Epidermal melanocyte (primary cell): ENCODE measurements around the gene SPATC1L.

Experiments used
- DNase-seq: peaks from one replicate; pipeline ENCODE4 v3.0.0; 2011; ENCODE audit warnings: low spot score; ENCODE audit not compliant: insufficient read length

The SPATC1L gene

GRCh38 chr21:46136739-46137349 is 47.4 kb downstream of the SPATC1L start:
- no peak for DNase-seq

- DNase-seq = no peak
Measured at GRCh38 chr21:46135782-46136395, 48.4 kb downstream of the SPATC1L start.

DNA sequence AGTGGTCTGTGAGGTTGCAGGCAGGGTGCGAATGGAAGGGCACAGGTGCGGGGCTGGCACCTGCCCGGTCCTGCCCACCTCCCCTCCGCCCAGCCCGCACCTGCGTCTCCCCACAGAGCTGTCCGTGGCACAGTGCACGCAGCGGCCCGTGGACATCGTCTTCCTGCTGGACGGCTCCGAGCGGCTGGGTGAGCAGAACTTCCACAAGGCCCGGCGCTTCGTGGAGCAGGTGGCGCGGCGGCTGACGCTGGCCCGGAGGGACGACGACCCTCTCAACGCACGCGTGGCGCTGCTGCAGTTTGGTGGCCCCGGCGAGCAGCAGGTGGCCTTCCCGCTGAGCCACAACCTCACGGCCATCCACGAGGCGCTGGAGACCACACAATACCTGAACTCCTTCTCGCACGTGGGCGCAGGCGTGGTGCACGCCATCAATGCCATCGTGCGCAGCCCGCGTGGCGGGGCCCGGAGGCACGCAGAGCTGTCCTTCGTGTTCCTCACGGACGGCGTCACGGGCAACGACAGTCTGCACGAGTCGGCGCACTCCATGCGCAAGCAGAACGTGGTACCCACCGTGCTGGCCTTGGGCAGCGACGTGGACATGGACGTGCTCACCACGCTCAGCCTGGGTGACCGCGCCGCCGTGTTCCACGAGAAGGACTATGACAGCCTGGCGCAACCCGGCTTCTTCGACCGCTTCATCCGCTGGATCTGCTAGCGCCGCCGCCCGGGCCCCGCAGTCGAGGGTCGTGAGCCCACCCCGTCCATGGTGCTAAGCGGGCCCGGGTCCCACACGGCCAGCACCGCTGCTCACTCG is 52.2 kb downstream of the SPATC1L start:
- DNase-seq = no peak

DNA sequence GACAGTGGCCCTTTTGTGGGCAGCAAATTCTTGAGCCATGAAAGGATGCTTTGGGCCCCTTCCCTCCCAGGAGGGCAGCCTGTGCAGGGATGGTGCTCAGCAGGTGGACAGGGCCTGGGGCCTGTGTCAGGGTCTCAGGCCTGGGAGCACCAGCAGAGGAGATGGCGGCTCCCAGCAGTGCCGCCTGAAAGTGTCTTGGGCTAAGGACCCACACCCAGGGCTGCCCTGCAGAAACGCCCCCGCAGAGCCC is 52.7 kb downstream of the SPATC1L start:
- DNase-seq = no peak

DNA sequence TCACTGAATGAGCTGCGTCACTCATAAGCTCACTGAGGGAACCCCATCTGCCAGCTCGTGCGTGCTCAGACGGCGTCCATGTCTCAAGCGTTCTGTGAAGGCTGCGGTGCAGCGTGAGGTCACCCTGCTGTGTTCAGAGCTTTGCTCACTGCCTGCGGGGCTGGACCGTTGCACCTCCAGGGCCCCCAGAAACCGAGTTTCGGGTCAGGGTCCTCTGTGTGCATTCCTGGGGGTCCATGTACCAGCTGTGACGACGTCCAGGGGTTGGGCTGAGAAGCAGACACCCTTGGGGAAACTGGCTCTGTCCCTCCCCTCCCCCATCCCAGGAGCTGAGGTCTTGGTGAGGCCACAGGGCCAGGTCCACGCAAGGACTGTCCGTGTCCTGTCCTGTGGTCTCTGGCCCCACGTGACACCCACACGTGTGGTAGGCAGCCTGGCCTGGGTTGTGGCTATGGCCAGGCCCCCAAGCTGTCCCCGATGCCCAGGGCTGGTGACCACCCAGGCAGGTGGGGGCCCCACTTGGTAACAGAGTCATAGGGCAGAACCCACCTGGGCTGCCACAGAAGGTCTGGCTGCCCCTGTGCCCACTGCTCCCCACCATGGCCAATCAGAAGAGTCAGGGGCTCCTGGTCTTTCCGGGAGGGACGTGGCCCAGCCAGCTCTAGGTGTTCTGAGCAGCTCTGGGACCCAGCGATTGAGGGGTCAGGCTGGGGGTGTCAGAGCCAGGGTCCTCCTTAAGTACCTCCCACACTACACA is 53.2 kb downstream of the SPATC1L start:
- DNase-seq = no peak

- no peak for DNase-seq
Measured at GRCh38 chr21:46129846-46130651, 54.2 kb downstream of the SPATC1L start.

GRCh38 chr21:46128933-46129571 is 55.2 kb downstream of the SPATC1L start:
- no peak for DNase-seq

DNA sequence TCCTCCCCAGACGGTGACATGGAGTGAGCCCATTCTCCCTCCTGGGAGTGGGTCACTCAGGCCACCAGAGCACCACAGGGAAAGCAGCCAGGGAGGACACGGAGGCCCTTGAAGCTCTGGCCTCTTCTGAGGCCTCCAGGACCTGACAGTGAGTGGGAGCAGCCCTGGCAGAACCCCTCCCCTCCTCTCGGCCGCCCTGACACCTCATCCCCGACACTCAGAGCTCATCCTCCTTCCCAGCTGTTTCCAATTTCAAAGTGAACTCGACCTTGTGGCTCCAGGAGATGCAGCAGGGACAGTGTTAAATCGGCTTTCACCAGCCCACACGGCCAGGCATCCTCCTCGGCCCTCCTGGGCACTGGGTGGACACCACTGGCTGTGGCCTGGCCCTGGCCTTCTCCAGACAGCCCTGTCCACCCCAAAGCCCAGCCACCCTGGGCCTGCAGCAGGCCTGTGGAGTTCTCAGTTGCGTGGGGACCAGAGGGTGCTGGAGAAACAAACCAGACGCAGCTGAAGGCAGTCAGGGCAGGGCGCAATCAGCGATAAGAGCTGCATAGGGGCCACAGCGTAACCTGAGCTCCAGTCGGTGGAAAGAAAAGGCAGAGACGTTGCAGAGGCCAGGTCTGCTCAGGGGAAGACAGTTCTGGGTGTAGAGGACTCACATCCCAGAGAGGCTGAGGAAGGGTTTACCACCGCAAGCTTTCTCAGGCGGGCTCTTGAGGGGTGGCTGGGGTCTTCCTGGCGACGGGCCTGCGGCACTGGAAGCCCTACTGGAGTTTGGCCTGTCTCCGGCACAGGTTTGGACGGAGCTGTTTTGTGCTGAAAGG is 55.9 kb downstream of the SPATC1L start:
- DNase-seq = no peak

DNA sequence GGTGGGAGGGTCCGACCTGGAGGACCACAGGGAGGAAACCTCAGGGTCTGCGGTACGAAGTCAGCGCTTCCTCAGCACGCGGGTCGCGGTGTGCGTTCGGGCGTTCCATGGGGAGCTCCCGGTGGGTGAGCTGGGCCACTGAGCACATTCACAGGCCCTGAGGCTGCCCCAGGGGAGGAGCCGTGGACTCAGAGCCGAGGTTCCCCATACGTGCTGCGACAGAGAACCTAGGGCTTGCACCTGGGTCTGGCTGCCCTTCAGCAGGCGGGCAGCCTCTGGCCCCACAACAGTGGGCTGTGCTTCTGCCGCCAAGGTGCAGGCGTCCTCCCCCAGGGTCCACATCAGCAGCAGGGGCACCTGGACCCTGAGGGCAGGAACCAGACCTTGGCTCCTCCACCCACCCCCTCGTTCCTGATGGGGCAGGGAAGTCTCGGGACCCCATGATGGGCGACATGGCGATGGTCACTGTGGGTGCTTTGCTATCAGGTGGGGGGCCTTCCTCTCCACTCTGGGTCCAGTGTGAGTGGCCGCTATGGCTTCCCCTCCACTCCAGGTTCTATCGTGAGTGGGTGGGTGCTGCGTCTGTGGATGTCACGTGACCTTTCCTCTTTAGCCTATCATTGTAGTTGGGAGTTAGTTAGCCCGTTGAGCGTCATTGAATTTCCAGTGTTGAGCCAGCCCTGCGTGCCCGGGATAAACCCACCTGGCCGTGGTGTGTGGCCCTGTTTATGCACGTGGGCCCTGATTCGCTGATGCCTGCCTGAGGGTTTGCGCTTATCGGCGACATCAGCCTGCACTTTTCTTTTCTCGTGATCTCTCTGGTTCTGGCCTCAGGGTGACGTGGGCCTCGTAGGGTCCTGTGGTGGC is 56.8 kb downstream of the SPATC1L start:
- peak; percentile 13 for DNase-seq

DNA sequence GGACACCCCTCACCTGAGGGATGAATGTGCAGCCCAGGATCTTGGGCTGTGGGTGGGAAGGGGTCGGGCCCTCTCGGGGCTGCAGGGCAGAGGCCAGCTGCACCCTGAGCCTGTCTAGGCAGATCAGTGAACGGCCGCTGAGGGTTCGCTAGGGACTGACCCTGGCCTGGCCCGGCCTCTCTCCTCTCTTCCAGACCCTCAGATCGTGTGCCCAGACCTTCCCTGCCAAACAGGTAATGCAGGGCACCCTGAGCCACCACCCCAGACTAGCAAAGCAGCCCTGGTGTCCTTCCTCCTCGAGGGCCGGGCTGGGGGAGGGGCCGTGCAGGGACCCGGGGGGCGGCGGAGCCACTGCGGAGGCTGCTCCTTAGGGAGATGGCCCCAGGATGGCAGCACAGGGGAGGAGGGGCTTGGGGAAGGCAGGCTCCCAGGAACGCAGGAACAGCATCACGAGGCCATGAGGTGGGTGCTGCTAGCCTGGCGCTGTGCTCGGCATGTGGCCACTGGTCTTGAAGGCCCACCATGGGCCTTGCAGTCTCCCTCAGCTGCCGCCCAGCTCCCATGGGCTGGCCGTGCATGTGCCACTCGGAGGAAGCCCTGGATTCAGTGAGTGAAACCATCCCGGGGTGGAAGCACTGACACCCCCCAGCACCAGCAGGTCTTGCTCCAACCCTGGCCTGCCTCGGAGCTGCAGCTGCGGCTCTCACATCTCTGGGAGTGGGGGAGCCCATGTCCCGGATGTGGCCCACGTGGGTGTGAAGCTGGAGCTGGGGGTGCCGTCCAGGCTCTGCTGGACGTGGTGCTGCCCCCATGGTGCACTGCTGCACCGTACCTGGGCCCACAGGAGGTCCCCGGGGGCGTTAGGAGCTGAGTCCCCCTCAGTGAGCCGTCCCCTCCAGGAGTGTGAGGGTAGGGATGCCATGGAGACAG is 57.7 kb downstream of the SPATC1L start:
- peak; percentile 12 for DNase-seq

GRCh38 chr21:46125846-46126301 is 58.4 kb downstream of the SPATC1L start:
- DNase-seq = peak; percentile 7

DNA sequence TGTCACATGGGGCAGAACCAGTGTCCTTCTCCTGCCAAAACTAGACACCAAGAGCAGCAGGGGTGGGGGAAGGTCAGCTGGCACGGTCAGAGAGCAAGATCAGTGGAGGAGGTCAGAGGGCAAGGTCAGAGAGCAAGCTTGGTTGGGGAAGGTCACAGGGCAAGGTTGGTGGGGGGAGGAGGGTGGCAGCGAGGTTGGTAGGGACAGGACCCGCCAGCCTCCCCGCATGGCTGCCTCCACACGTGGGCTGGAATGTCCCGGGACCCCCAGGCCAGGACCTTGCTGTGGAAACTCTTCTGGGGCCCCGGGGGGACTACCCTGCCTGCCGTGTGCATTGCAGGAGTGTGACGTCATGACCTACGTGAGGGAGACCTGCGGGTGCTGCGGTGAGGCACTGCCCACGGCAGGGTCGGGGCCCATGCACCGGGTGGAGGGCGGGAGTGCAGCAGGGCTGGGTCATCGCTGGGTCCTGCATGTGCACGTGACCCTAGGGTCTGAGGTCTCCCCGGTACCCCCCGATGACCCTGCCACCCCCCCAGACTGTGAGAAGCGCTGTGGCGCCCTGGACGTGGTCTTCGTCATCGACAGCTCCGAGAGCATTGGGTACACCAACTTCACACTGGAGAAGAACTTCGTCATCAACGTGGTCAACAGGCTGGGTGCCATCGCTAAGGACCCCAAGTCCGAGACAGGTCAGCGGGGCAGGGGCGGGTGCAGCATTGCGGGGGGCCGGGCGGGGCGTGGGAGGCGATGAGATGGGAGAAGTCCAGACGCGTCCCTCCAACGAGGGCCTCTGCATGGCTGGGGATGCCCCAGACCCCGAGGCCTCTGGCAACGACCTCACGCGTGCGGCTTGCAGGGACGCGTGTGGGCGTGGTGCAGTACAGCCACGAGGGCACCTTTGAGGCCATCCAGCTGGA is 59.1 kb downstream of the SPATC1L start:
- peak; percentile 16 for DNase-seq

GRCh38 chr21:46124083-46124925 is 60.0 kb downstream of the SPATC1L start:
- DNase-seq = peak; percentile 11

DNA sequence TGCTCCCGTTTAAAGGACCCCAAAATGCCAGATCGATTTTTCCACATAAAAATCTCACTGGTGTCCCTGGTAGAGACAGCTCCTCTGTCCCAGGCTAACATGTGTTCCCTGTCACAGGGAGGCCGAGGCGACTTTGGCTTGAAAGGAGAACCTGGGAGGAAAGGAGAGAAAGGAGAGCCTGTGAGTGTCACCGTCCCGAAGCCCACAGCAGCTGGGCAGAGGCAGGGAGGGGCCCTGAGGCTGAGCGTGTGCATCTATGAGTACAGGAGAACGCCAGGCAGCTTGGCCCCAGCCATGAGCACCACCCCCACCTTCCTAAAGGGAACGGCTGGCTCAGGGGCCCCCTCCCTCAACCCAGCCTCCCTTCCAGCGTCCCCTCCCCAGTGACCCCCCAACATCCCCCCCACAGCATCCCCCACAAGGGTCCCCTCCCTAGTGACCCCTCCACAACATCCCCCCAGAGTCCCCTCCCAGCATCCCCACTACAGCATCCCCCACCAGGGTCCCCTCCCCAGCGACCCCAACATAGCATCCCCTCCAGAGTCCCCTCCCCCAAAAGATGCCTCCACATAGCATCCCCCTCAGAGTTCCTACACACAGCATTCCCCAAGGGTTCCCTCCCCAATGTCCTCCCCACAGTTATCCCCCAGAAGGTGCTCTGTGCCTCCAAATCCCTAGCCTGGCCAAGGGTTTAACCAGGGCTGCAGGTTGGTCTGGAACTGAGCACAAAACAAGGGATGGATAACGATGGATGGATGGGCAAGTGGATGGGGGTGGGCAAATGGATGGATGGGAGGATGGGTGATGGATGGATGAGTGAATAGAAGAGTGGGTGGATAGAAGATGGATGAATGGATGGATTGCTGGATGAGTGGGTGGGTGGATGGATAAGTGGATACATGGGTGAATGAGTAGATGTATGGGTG is 61.2 kb downstream of the SPATC1L start:
- peak; percentile 9 for DNase-seq

DNA sequence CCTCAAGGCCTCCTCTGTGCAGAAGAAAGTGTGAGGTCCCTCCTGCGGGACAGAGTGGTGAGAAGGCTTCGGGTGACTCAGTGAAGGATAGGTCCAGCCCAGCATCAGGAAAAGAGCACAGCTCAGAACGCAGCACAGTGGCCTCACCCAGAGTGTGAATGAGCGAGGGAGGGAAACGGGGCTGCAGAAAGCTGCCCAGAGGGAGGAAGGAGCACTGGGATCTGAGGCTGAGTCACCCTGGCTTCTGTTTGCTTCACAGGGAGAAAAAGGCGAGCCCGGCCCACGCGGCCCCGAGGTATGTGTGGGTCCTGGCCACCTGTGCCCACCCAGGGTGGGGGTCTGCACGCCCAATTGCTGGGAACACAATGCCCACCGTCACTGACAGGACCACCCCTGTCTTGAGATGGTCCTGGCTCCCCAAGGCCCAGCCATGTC is 62.0 kb downstream of the SPATC1L start:
- no peak for DNase-seq
